GM23338 (cell line): ENCODE results near the gene SEL1L3. TPM values are rescaled to one million over a fixed set of nuclear protein-coding genes. Genes with fewer than 3 reads are reported as not detected.

Source experiments
- polyA plus RNA-seq: library from polyadenylated mRNA; unstranded; fragments of >200 nt; fragmentation: Nextera tagmentation; extraction: Ambion mirVana; gene quantifications from 2 replicates; pipeline ENCODE4 v1.2.1, GENCODE V29; 2016
- small RNA-seq: library from RNA; depleted of rRNA; stranded (forward); fragments of <200 nt; gene quantifications from one replicate; pipeline ENCODE3, GENCODE V24; 2014; ENCODE audit warnings: low replicate concordance
- total RNA-seq: library from RNA; depleted of rRNA; stranded (reverse); fragments of >200 nt; shearing (Covaris generic); gene quantifications from 2 replicates; pipeline ENCODE4 v1.2.3, GENCODE V29; 2014; rRNA removed

Gene SEL1L3
- total and polyA plus RNA-seq, 2 experiments from 2014 or later: 17.1 to 61.7 TPM

Small RNA genes lying within 50 kb of the gene (small RNA-seq; reads per million reads assigned to genes)
- not detected for gene MTND4LP22

Other genes starting within 250 kb of the SEL1L3 start
- gene SLC34A2, start 207.1 kb downstream of the SEL1L3 start, total RNA-seq: 0.80 and 5.7 TPM in 2 replicates
- 0.31 and 0.73 TPM in 2 replicates for gene SLC34A2, start 207.1 kb downstream of the SEL1L3 start, polyA plus RNA-seq
- gene SMIM20, start 51.2 kb upstream of the SEL1L3 start, total RNA-seq: 56.6 and 71.6 TPM in 2 replicates
- 68.3 and 82.9 TPM in 2 replicates for gene SMIM20, start 51.2 kb upstream of the SEL1L3 start, polyA plus RNA-seq